A172 (cell line): Measurements from ENCODE around the gene ZFP69B. TPM values are rescaled to one million over a fixed set of nuclear protein-coding genes. Genes with fewer than 3 reads are reported as not detected.
"Not testable (repeated sequence)": the region's sequence is repeated elsewhere in the genome, so short reads cannot be mapped to it uniquely, and the experiment has no call there.

Experiments used
- DNase-seq: peaks from one replicate; pipeline ENCODE4 v3.0.0-alpha.2; 2015; ENCODE audit warnings: low spot score
- total RNA-seq: library from RNA; depleted of rRNA; stranded (reverse); fragments of >200 nt; shearing (Covaris generic); gene quantifications from 2 replicates; pipeline ENCODE4 v1.2.3, GENCODE V29; 2014

ZFP69B gene
- total RNA-seq, 1 experiment from 2014 or later, result 4.2 TPM

- no peak for DNase-seq
These were observed 14.4 kb upstream of the ZFP69B start for GRCh38 chr1:40435876-40436275.

- DNase-seq, result peak; percentile 16
These were observed 11.8 kb upstream of the ZFP69B start for GRCh38 chr1:40438391-40439015.

DNA sequence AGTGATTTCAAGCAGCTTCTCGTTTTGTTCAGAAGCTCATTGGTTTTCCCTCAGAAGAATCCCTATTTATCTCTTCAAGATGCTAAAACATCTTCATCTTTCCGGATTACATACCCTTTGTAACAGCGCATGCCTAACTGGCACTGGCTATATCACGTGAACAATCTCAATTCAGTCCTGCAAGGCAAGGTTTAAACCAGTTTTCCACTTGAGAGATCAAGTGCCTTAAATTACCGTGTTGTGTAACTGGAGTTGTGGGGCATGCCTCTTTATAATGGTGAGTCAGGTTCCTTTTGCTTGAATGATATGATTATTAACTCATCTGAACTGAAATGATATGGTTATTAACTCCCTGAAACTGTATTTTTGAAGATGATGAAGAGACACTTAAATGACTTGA lies 11.0 kb upstream of the ZFP69B start:
- no peak for DNase-seq

GRCh38 chr1:40450495-40451237 lies 390 bp downstream of the ZFP69B start:
- DNase-seq, result no peak

- no peak for DNase-seq
These were observed 936 bp downstream of the ZFP69B start for GRCh38 chr1:40451238-40451585.

GRCh38 chr1:40454873-40455272 lies 4.6 kb downstream of the ZFP69B start:
- DNase-seq, result no peak

GRCh38 chr1:40462956-40463590 lies 12.8 kb downstream of the ZFP69B start:
- DNase-seq, result no peak

- no peak for DNase-seq
These were observed 19.1 kb downstream of the ZFP69B start for GRCh38 chr1:40469327-40469726.

DNA sequence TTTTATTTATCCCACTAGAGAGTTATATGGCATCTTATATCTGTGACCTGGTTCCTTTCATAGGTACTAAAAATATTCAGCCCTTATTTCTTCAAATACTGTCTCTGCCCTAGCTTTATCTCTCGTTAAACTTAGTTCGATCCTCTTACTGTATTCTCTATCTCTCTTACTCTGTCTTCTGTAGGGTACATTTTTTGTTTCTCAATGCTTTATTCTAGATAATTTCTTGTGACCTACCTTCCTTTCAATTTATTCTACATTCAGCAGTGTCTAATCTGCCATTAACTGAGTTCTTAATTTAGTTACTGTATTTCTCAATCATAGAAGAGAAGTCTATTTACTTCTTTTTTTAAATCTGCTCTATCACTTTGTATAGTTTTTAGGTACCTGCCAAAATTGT lies 25.0 kb downstream of the ZFP69B start:
- no peak for DNase-seq

DNA sequence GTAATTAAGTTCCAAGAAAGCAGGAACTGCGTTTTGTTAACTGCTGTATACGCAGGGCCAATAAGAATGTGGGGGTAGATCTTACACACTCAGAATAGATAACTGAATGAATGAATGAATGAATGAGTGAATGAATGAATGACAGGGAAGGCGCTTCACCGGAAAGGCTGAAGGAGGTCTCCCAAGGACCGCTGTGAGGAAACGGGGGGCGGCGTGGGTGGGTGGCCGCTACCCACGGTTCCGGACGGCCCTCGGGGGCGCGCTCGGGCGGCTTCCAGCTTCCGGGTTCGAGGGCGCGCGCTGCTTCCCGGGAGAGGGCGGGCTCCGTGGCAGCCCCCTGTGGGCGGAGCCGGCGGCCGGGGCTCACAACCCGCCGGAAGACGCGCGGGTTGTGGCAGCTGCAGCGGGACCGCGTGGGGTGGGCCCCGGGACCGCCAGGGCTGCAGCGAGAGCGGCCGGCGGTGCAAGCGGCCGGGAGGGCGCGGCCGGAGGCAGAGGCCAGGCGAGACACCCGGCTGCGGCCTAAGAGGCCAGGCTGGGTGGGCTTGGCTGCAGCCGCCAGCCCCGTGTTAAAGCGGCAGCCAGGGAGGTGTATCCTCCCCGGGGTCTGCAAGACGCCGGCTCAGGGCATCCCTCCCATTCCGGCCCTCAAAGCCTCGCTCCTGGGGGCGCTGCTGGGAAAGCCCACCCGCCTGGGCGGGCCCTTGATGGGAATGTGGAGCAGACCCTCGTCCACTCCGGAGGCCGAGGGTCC lies 26.8 kb downstream of the ZFP69B start, which contains the start of gene ZFP69:
Gene ZFP69 (plus strand): TSS at position 367 of the 754 bp plus-strand sequence. CDS start 2,072 bp downstream, outside the sequence.
- no peak for DNase-seq

GRCh38 chr1:40477678-40478053 lies 27.4 kb downstream of the ZFP69B start:
- DNase-seq, result no peak

DNA sequence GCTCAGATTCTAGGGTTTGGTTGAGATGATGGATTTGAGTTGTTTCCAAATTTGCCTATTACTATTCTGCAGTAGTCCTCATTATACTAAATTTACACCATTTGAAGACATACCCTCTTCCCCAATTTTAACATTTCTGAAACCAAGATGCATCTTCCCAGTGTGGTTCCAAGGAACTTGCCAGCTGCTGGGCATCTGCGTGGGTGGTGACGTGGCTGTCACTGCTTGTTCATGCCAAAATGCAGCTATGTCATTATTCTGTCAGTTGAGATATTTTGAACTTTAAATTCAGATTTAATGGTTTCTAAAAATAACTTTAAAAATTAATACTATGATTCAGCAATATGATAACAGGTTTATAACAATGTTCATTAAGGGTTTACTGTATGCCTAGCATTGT lies 28.0 kb downstream of the ZFP69B start:
- DNase-seq, result no peak

GRCh38 chr1:40479156-40479555 lies 28.9 kb downstream of the ZFP69B start:
- DNase-seq, result no peak

DNA sequence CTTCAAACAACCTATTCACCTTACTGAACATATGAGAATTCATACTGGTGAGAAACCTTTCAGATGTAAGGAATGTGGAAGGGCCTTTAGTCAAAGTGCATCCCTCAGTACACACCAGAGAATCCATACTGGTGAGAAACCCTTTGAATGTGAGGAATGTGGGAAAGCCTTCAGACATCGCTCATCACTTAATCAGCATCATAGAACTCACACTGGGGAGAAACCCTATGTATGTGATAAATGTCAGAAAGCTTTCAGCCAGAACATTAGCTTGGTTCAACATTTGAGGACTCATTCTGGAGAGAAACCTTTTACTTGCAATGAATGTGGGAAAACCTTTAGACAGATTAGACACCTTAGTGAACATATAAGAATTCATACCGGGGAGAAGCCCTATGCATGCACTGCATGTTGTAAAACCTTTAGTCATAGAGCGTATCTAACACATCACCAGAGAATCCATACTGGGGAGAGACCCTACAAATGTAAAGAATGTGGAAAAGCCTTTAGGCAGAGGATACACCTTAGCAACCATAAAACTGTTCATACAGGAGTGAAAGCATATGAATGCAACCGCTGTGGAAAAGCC lies 45.1 kb downstream of the ZFP69B start:
- DNase-seq, result no peak

DNA sequence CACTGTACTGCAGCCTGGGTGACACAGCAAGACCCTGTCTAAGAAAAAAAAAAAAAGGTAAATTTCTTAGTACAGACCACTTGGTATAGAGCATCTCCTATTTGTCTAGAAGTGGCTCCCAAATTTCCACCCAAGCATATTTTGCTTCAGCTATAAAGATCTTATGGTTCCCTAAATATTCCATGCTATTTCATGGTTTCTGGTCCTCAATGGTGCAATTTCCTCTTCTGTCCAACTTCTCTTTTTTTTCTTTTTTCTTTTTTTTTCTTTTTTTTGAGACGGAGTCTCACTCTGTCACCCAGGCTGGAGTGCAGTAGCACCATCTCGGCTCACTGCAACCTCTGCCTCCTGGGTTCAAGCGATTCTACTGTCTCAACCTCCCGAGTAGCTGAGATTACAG lies 52.4 kb downstream of the ZFP69B start:
- not testable (repeated sequence) for DNase-seq

GRCh38 chr1:40507973-40508372 lies 57.7 kb downstream of the ZFP69B start:
- no peak for DNase-seq

DNA sequence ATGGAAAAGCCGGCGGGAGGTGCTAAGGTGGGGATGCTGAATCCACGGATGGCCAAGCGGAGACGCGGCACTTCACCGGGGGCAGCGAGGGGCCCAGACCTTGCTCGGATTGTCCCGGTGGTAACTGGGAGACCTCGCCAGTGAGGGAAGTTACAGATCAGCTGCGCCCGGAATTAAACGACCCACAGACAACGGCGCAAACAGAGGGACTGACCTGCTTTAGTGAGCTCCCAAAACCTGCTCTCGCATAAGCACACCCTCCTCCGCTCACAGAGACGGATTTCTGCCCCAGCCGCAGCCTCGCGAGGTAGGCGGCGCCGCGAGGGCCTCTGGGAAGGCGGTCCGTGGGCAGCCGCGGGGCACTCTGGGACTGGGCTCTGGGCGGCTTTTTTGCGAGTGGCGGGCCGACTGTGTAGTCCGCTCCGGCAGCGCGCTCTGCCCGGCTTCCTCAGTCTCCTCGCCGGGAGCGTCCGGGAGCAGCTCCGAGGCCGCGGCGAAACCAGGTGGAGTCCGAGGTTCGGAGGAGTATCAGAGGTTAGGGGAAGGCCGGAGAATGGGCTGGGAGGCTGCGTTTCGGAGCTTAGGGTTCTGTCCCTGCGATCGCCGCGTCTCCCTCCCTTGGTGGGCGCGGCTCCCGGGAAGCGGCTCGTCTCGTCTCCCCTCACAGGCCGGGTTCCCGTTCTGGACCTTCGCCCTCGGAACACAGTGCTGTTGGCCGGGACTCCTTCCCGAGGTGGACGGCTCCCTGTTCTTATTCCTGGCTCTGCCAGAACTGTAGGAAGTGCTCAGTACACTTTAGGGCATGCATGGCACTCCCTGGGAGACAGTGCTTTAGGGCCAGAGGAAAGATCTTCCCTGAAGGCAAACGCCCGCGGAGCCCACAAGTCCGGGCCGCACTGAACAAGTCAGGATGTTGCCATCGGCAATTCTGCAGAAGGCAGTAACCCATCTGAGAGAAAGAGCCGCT lies 58.4 kb downstream of the ZFP69B start, which contains the start of gene EXO5:
Gene EXO5 (plus strand): TSS at position 393 of the 967 bp plus-strand sequence. CDS start 5,778 bp downstream, outside the sequence.
- DNase-seq, result no peak
